ENCODE data around the gene PCP4L1.

The PCP4L1 gene

GRCh38 chr1:161260376-161261260, 2.1 kb downstream of the PCP4L1 start:
- DNase-seq (ENCODE audit: low read depth) = no peak
- no peak for TF ChIP-seq CTCF (IDR thresholded peaks at IDR 0.05; ENCODE audit: insufficient read depth, low read depth, low read length, missing control alignments)
- H3K4me3 ChIP-seq (ENCODE audit: low read depth, low read length) = peak overlapping the region; percentile 17; the same call in 1 of the 2 replicates

GRCh38 chr1:161261261-161262235, 3.0 kb downstream of the PCP4L1 start:
- H3K4me3 ChIP-seq (ENCODE audit: low read depth, low read length) = peak overlapping the region; percentile 17
- TF ChIP-seq CTCF (IDR thresholded peaks at IDR 0.05; ENCODE audit: insufficient read depth, low read depth, low read length, missing control alignments) = no peak
- peak; percentile 33 for DNase-seq (ENCODE audit: low read depth)

GRCh38 chr1:161265305-161265704, 6.8 kb downstream of the PCP4L1 start:
- no peak for DNase-seq (ENCODE audit: low read depth)
- no peak for TF ChIP-seq CTCF (IDR thresholded peaks at IDR 0.05; ENCODE audit: insufficient read depth, low read depth, low read length, missing control alignments)
- no peak overlapping the region for H3K4me3 ChIP-seq (ENCODE audit: low read depth, low read length)

GRCh38 chr1:161266202-161266601, 7.7 kb downstream of the PCP4L1 start:
- H3K4me3 ChIP-seq (ENCODE audit: low read depth, low read length) = no peak overlapping the region
- DNase-seq (ENCODE audit: low read depth) = no peak
- no peak for TF ChIP-seq CTCF (IDR thresholded peaks at IDR 0.05; ENCODE audit: insufficient read depth, low read depth, low read length, missing control alignments)

GRCh38 chr1:161266836-161267235, 8.3 kb downstream of the PCP4L1 start:
- H3K4me3 ChIP-seq (ENCODE audit: low read depth, low read length) = no peak overlapping the region
- TF ChIP-seq CTCF (IDR thresholded peaks at IDR 0.05; ENCODE audit: insufficient read depth, low read depth, low read length, missing control alignments) = no peak
- no peak for DNase-seq (ENCODE audit: low read depth)

GRCh38 chr1:161267321-161267720, 8.8 kb downstream of the PCP4L1 start:
- no peak for DNase-seq (ENCODE audit: low read depth)
- TF ChIP-seq CTCF (IDR thresholded peaks at IDR 0.05; ENCODE audit: insufficient read depth, low read depth, low read length, missing control alignments) = no peak
- no peak overlapping the region for H3K4me3 ChIP-seq (ENCODE audit: low read depth, low read length)
